SK-N-MC (cell line): Measurements from ENCODE around the gene PIAS1.

ENCODE experiments used
- EZH2 ChIP-seq: fragments of 200-600 bp; sonication (generic); IDR thresholded peaks from one replicate; pipeline ENCODE4 v1.6.1; 2017; ENCODE audit warnings: antibody characterized with exemption
- FOXP2 ChIP-seq: optimal IDR thresholded peaks from 2 replicates; pipeline ENCODE3; 2011; ENCODE audit warnings: mild to moderate bottlenecking, moderate library complexity; ENCODE audit not compliant: insufficient read depth; ENCODE audit errors: extremely low read length, control extremely low read depth
- POLR2AphosphoS5 ChIP-seq: IDR thresholded peaks from 2 replicates; pipeline ENCODE4 v1.6.1; 2012; ENCODE audit warnings: mild to moderate bottlenecking, low read depth, low read length, borderline replicate concordance

- TF ChIP-seq POLR2AphosphoS5 = no peak
- TF ChIP-seq EZH2 = no peak
- no peak for TF ChIP-seq FOXP2
Observed at GRCh38 chr15:68019814-68020525, 34.1 kb upstream of the PIAS1 start.
